Hippocampal formation (tissue), 2 donors: ENCODE results near the gene MBD3L2B.
"Not testable (repeated sequence)": the region's sequence is repeated elsewhere in the genome, so short reads cannot be mapped to it uniquely, and the experiment has no call there.

Experiments used
- DNase-seq, 2 donors: peaks; one replicate each; lab custom pipeline; 2025; lab: John Stamatoyannopoulos, UW

The MBD3L2B gene

GRCh38 chr19:7021331-7021730, at the start of gene MBD3L2B:
Gene MBD3L2B, minus strand, starts transcription at chr19:7021431. Its CDS starts 34 bp downstream, at chr19:7021397.
- DNase-seq = not testable (repeated sequence)

- no peak for DNase-seq
These were observed 48.6 kb upstream of the MBD3L2B start for GRCh38 chr19:7069904-7070226.

GRCh38 chr19:7069042-7069903, 48.0 kb upstream of the MBD3L2B start, which contains the start of gene ZNF557:
Gene ZNF557, plus strand, starts transcription at chr19:7069703. Its CDS starts 5,372 bp downstream, at chr19:7075075.
- DNase-seq = peak; percentile 96 to 98

- no peak for DNase-seq
These were observed 47.4 kb upstream of the MBD3L2B start for GRCh38 chr19:7068599-7068998.

GRCh38 chr19:7067716-7068115, 46.5 kb upstream of the MBD3L2B start:
- no peak for DNase-seq

- not testable (repeated sequence) for DNase-seq
These were observed 45.9 kb upstream of the MBD3L2B start for GRCh38 chr19:7067122-7067521.

GRCh38 chr19:7063764-7064418, 42.7 kb upstream of the MBD3L2B start:
- no peak for DNase-seq

- DNase-seq = no peak
These were observed 42.1 kb upstream of the MBD3L2B start for GRCh38 chr19:7063339-7063738.

GRCh38 chr19:7059977-7060376, 38.7 kb upstream of the MBD3L2B start:
- DNase-seq = not testable (repeated sequence)

- DNase-seq = not testable (repeated sequence)
These were observed 37.3 kb upstream of the MBD3L2B start, which contains the start of gene MBD3L3 for GRCh38 chr19:7058576-7058975. Gene MBD3L3, minus strand, starts transcription at chr19:7058676. Its CDS starts 71 bp downstream, at chr19:7058605.

GRCh38 chr19:7056371-7056770, 35.1 kb upstream of the MBD3L2B start:
- not testable (repeated sequence) for DNase-seq

- DNase-seq = not testable (repeated sequence)
These were observed 34.4 kb upstream of the MBD3L2B start for GRCh38 chr19:7055679-7056078.

GRCh38 chr19:7054635-7055368, 33.6 kb upstream of the MBD3L2B start:
- not testable (repeated sequence) for DNase-seq

- not testable (repeated sequence) for DNase-seq
These were observed 31.7 kb upstream of the MBD3L2B start for GRCh38 chr19:7052896-7053295.

- not testable (repeated sequence) for DNase-seq
These were observed 30.2 kb upstream of the MBD3L2B start for GRCh38 chr19:7051421-7051820.

GRCh38 chr19:7049021-7049420, 27.8 kb upstream of the MBD3L2B start, which contains the start of gene MBD3L2:
Gene MBD3L2, plus strand, starts transcription at chr19:7049321. Its CDS starts 53 bp downstream, at chr19:7049374.
- not testable (repeated sequence) for DNase-seq

GRCh38 chr19:7041563-7041962, 20.3 kb upstream of the MBD3L2B start:
- DNase-seq = not testable (repeated sequence)

- DNase-seq = not testable (repeated sequence)
These were observed 18.8 kb upstream of the MBD3L2B start, which contains the start of gene MBD3L4 for GRCh38 chr19:7040079-7040478. Gene MBD3L4, minus strand, starts transcription at chr19:7040179. Its CDS starts 35 bp downstream, at chr19:7040144.

GRCh38 chr19:7030278-7030677, 9.0 kb upstream of the MBD3L2B start, which contains the start of gene MBD3L5:
Gene MBD3L5, plus strand, starts transcription at chr19:7030578. Its CDS starts 34 bp downstream, at chr19:7030612.
- DNase-seq = not testable (repeated sequence)

GRCh38 chr19:7028790-7029189, 7.6 kb upstream of the MBD3L2B start:
- not testable (repeated sequence) for DNase-seq

GRCh38 chr19:7018828-7019227, 2.4 kb downstream of the MBD3L2B start:
- no peak for DNase-seq

- DNase-seq = no peak
These were observed 7.6 kb downstream of the MBD3L2B start for GRCh38 chr19:7013678-7014077.
